Karpas-422 (cell line): ENCODE results near the gene TM4SF20. TPM values are rescaled to one million over a fixed set of nuclear protein-coding genes. Genes with fewer than 3 reads are reported as not detected.

Experiments
- DNase-seq: peaks from one replicate; pipeline ENCODE4 v3.0.0-alpha.2; 2015
- H2AFZ ChIP-seq: fragments of 200-600 bp; sonication (generic); 2 replicates; pipeline ENCODE4 v1.6.1; 2014; ENCODE audit warnings: antibody characterized with exemption, low read length, mixed read lengths
- H3K27ac ChIP-seq: fragments of 200-600 bp; sonication (generic); 2 replicates; pipeline ENCODE4 v1.5.1; 2014; ENCODE audit warnings: mild to moderate bottlenecking, low read length, moderate library complexity
- H3K27me3 ChIP-seq: fragments of 200-600 bp; sonication (generic); 2 replicates; pipeline ENCODE4 v1.6.1; 2014; ENCODE audit warnings: low read length, mixed read lengths
- H3K36me3 ChIP-seq: fragments of 200-600 bp; sonication (generic); 2 replicates; pipeline ENCODE4 v1.6.1; 2014; ENCODE audit warnings: low read length, mixed read lengths; ENCODE audit not compliant: insufficient read depth
- H3K4me1 ChIP-seq: fragments of 200-600 bp; sonication (generic); 2 replicates; pipeline ENCODE4 v1.6.1; 2014; ENCODE audit warnings: mild to moderate bottlenecking, low read length, mixed read lengths
- H3K4me2 ChIP-seq: fragments of 200-600 bp; sonication (generic); 2 replicates; pipeline ENCODE4 v1.6.1; 2014; ENCODE audit warnings: low read length, low read depth, mild to moderate bottlenecking; ENCODE audit not compliant: poor library complexity, severe bottlenecking
- H3K4me3 ChIP-seq: fragments of 200-600 bp; sonication (generic); 2 replicates; pipeline ENCODE4 v1.5.1; 2014; ENCODE audit warnings: mild to moderate bottlenecking, antibody characterized with exemption, low read length, mixed read lengths
- H3K79me2 ChIP-seq: fragments of 200-600 bp; sonication (generic); 2 replicates; pipeline ENCODE4 v1.6.1; 2014; ENCODE audit warnings: mild to moderate bottlenecking, low read length, mixed read lengths
- H3K9ac ChIP-seq: fragments of 200-600 bp; sonication (generic); 2 replicates; pipeline ENCODE4 v1.6.0; 2014; ENCODE audit warnings: low read length
- H3K9me2 ChIP-seq: fragments of 200-600 bp; sonication (generic), shearing (Covaris generic); replicated peaks from 2 replicates; pipeline ENCODE4 v1.6.0; 2014; ENCODE audit warnings: mild to moderate bottlenecking, low read length, moderate library complexity; ENCODE audit not compliant: insufficient read depth
- H3K9me3 ChIP-seq: fragments of 300-700, 200-600 bp; sonication (generic); 2 replicates; pipeline ENCODE4 v1.6.1; 2014; ENCODE audit warnings: low read length, mixed read lengths
- H4K20me1 ChIP-seq: fragments of 200-600 bp; sonication (generic); 2 replicates; pipeline ENCODE4 v1.6.1; 2014; ENCODE audit warnings: mild to moderate bottlenecking, antibody characterized with exemption, low read length, low read depth; ENCODE audit not compliant: insufficient read depth
- total RNA-seq: library from RNA; depleted of rRNA; stranded (reverse); fragments of >200 nt; shearing (Covaris generic); gene quantifications from 2 replicates; pipeline ENCODE4 v1.2.3, GENCODE V29; 2014; ENCODE audit warnings: low replicate concordance

Gene TM4SF20
- total RNA-seq, 1 experiment from 2014 or later: not detected

DNA sequence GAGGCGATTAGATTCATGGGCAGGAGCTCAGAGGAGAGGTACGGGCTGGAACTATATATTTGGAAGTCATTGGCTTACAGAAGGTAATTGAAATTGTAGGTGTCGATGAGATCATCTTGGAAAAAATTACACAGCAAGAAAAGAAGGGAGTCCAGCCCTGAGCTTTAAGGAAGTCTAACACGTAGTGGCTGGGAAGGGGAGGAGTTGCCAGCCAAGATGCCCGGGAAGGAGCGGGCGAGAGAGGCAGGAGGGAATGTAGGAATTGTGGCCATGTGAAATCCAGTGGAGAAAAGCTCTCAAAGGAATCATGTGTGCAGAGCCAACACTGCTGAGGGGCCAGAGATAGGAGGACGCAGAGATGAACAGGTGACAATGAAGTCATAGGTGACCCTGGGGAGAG is 34.3 kb upstream of the TM4SF20 start:
- Histone ChIP-seq H3K4me1 (no peaks in the 10 kb centered on the region), H3K9me2 (no peaks in the 10 kb centered on the region), H3K4me2 (no peak overlapping the region), H3K79me2 (no peaks in the 10 kb centered on the region), H3K4me3 (no peak overlapping the region), H3K27ac (no peak overlapping the region), H2AFZ (no peak overlapping the region), H3K36me3 (no peaks in the 10 kb centered on the region), H3K9me3 (no peaks in the 10 kb centered on the region), H3K9ac (no peak overlapping the region), H3K27me3 (no peaks in the 10 kb centered on the region), H4K20me1 (no peaks in the 10 kb centered on the region)
- no peak for DNase-seq

DNA sequence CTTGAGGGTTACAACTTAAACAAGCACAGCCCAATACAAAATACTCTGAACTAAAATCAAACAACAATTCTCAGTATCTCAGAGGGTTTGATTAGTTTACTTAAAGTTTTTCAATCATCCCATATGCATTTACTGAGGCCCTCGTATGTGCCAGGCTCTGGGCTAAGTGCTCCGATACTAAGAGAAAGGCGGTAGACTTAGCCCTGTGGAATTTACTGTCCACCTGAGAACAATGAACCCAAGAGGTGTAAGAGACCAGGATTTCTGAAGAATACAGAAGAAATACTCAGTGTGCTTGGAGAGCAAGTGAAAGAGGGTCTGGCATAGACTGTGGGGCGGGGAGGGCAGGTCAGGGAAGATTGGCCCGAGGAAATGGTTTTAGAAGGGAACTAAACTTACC is 33.8 kb upstream of the TM4SF20 start:
- H3K79me2 ChIP-seq: no peaks in the 10 kb centered on the region
- H3K36me3 ChIP-seq: no peaks in the 10 kb centered on the region
- H3K9me3 ChIP-seq: no peaks in the 10 kb centered on the region
- no peaks in the 10 kb centered on the region for H4K20me1 ChIP-seq
- H3K27me3 ChIP-seq: no peaks in the 10 kb centered on the region
- H3K9ac ChIP-seq: no peak overlapping the region
- no peak for DNase-seq
- no peak overlapping the region for H3K4me3 ChIP-seq
- no peaks in the 10 kb centered on the region for H3K4me1 ChIP-seq
- H3K27ac ChIP-seq: no peak overlapping the region
- H3K4me2 ChIP-seq: no peak overlapping the region
- no peak overlapping the region for H2AFZ ChIP-seq
- H3K9me2 ChIP-seq: no peaks in the 10 kb centered on the region

DNA sequence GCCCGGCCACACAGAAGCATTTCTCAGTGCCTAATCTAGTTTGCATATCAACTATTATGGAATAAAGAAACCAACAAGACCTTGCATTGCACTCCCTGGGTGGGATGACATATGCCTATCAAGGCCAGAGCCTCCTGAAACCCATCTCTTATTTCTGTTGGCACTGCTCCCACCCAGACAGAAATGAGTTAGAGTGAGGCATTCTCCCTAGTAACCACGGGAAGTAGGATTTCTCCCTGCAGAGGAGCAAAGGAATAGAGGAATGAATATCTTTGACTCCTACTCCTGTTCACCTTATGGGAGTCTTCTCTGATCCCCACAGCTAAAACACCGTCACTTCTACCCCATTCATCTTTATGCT is 32.9 kb upstream of the TM4SF20 start:
- no peak overlapping the region for H3K9ac ChIP-seq
- no peaks in the 10 kb centered on the region for H3K9me2 ChIP-seq
- H3K4me1 ChIP-seq: no peaks in the 10 kb centered on the region
- no peaks in the 10 kb centered on the region for H3K27me3 ChIP-seq
- no peak overlapping the region for H3K4me3 ChIP-seq
- H4K20me1 ChIP-seq: no peaks in the 10 kb centered on the region
- no peak overlapping the region for H3K4me2 ChIP-seq
- no peak overlapping the region for H3K27ac ChIP-seq
- no peaks in the 10 kb centered on the region for H3K79me2 ChIP-seq
- no peaks in the 10 kb centered on the region for H3K9me3 ChIP-seq
- no peaks in the 10 kb centered on the region for H3K36me3 ChIP-seq
- H2AFZ ChIP-seq: no peak overlapping the region
- no peak for DNase-seq

DNA sequence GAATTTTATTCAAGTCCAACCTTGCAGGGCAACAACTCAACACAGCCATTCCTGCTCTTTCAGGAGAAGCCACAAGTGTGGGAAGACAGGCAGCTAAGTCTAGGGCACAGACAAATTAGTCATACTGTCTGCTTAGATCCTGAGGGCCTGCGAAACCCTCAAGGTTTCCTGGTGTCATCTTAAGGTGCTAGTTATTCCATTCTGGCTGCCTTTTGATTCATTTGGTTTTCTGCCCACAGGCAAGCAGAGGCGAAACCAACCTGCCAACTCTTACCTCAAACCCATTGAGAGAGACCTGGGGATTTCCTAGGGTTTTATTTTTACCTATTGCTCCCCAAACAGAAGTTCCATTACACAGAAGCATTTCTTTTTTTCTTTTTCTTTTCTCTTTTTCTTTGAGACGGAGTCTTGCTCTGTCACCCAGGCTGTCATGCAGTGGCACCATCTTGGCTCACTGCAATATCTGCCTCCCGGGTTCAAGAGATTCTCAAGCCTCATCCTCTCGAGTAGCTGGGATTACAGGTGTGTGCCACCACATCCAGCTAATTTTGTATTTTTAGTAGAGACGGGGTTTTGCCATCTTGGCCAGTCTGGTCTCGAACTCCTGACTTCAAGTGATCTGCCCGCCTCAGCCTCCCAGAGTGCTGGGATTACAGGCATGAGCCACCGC is 32.3 kb upstream of the TM4SF20 start:
- Histone ChIP-seq H3K36me3 (no peaks in the 10 kb centered on the region), H3K4me3 (no peak overlapping the region), H4K20me1 (no peaks in the 10 kb centered on the region), H3K4me1 (no peaks in the 10 kb centered on the region), H3K9me2 (no peaks in the 10 kb centered on the region), H3K4me2 (no peak overlapping the region), H3K27me3 (no peaks in the 10 kb centered on the region), H2AFZ (no peak overlapping the region), H3K27ac (no peak overlapping the region), H3K79me2 (no peaks in the 10 kb centered on the region), H3K9me3 (no peaks in the 10 kb centered on the region), H3K9ac (no peak overlapping the region)
- no peak for DNase-seq

DNA sequence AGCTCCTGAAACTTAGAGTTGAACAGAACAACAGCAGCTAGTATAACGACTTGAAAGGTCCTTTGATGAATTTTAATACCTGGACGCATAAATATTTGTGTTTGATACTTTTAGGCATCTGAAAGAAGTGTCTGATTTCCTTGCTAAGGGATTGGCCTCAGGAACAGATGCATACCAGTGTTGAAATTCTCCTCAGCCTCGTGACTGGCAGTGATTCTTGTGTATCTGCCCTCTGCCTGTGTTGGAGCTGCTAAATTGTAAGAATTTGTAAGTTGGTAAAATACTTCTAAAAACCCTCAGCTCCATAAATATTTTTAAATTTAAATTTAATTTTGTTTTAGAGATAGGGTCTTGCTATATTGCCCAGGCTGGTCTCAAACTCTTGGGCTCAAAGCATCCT is 31.1 kb upstream of the TM4SF20 start:
- H3K27ac ChIP-seq: no peak overlapping the region

DNA sequence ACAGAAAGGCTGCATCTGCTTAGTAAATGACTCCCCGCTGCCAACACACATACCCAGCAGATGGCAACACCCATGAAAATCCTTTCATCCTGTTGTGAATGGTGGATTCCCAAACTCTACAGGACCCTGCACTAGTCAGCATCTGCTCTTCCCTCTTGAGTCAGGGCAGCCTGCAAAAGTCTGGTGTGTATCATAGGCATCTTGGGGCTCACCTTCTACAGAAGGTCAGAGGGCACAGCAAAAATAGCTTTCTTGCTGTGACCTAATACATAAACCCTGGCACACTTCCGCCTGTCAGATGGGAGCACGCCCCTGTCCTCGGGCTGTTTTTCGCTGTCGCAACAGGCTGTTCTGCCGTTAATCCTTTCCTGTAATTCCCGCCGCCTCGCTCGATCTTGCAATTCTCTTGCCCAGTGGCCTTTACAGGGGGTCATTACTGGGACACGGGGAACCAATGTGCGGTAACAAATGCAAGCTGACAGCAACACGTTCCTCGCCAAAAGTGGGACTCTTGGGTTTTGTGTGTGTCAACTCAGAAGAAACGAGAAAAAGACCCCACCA is 28.6 kb upstream of the TM4SF20 start:
- Histone ChIP-seq H3K27ac (no peak overlapping the region), H3K36me3 (no peaks in the 10 kb centered on the region), H3K79me2 (no peaks in the 10 kb centered on the region), H3K4me2 (no peak overlapping the region), H4K20me1 (no peaks in the 10 kb centered on the region), H3K9me3 (no peaks in the 10 kb centered on the region), H3K9me2 (no peaks in the 10 kb centered on the region), H3K27me3 (no peaks in the 10 kb centered on the region), H3K9ac (no peak overlapping the region), H3K4me1 (no peaks in the 10 kb centered on the region), H3K4me3 (no peak overlapping the region), H2AFZ (no peak overlapping the region)
- DNase-seq: no peak

More for the DNA sequence above, 31.1 kb upstream of the TM4SF20 start:
- no peaks in the 10 kb centered on the region for H3K9me3 ChIP-seq
- H3K9me2 ChIP-seq: no peaks in the 10 kb centered on the region
- H3K4me2 ChIP-seq: no peak overlapping the region
- no peak for DNase-seq
- no peaks in the 10 kb centered on the region for H3K79me2 ChIP-seq
- H3K36me3 ChIP-seq: no peaks in the 10 kb centered on the region
- H4K20me1 ChIP-seq: no peaks in the 10 kb centered on the region
- H3K9ac ChIP-seq: no peak overlapping the region
- H3K4me3 ChIP-seq: no peak overlapping the region
- no peak overlapping the region for H2AFZ ChIP-seq
- no peaks in the 10 kb centered on the region for H3K27me3 ChIP-seq
- no peaks in the 10 kb centered on the region for H3K4me1 ChIP-seq

DNA sequence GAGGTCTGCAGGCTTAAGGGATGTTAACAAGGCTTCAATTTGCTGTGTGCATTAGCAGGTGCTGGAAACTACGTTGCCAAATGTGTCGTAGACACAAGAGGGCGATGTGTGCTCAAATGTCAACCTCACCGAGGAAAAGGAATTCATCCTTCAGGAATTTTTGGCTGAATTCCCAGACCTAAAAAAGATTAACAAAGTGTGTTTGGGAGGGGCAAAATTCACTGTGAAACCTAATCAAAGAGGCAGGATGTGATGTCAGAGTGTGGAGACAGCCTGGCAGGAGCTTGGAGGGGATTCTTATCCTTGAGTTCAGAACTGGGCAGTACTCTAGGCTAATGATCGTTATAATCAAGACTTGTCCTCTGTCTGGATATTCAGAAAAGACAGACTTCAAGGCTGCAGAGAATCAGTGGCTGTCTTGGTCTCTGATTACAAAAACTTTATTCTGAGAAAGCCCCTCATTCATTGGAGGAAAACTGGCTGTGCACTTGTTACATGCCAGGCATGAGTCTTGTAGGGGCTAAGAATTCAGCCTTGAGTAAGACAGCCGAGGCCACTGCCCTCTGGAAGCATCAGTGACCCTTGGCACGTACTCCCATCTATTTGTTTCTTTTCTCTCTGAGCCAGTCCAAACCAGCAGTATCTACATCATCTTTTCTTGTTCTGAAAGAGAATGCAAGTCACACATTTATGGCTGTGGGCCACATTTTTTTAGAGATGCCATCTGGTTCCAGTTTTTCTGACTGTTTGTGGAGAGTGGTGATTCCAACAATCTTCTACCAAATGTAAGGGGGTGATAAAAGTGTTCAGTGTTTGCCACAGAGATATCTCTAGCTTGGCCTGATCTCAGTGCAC is 27.3 kb upstream of the TM4SF20 start:
- no peaks in the 10 kb centered on the region for H3K9me3 ChIP-seq
- no peak overlapping the region for H3K4me3 ChIP-seq
- H4K20me1 ChIP-seq: no peaks in the 10 kb centered on the region
- peak; percentile 47 for DNase-seq
- H3K79me2 ChIP-seq: no peaks in the 10 kb centered on the region
- no peaks in the 10 kb centered on the region; the same call in 1 of the 2 replicates for H3K27me3 ChIP-seq
- no peaks in the 10 kb centered on the region for H3K36me3 ChIP-seq
- no peak overlapping the region for H3K4me2 ChIP-seq
- no peaks in the 10 kb centered on the region for H3K4me1 ChIP-seq
- no peak overlapping the region for H2AFZ ChIP-seq
- no peaks in the 10 kb centered on the region for H3K9me2 ChIP-seq
- no peak overlapping the region for H3K9ac ChIP-seq
- H3K27ac ChIP-seq: no peak overlapping the region

DNA sequence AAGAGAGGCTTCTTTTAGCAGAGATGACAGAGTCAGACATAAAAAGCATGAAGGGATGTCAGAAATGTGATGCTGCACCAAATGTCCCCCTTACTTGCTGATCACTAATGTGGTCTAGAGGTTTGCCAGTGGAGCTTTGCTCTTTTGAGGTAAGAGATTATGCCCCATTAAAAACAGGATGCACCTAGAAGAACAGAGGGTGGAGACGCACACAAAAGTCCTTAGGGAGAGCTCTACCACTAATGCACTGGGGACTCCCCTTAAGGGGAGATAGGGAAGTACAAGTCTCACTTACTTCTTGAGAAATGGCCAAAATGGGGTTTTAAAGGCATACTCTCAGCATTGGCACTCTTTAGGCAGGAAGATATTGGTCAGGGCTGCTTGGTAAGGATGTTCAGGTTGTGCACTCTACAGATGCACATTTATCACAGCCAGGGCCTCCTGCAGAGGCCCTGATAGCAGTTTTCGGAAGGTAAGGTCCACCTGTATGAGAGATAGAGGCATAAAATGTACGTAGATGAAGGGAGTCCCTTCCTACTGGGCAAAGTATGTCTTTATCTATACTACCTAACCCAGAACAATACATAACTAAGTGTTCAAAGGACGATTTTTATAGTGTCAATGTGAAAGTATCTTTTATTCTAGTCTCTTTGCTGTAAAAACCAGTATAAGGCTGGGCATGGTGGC is 25.6 kb upstream of the TM4SF20 start:
- Histone ChIP-seq H3K4me2 (no peak overlapping the region), H3K4me3 (no peak overlapping the region), H3K9me3 (no peaks in the 10 kb centered on the region), H3K4me1 (no peaks in the 10 kb centered on the region), H2AFZ (no peak overlapping the region), H3K79me2 (no peaks in the 10 kb centered on the region), H3K27me3 (no peaks in the 10 kb centered on the region; the same call in 1 of the 2 replicates), H3K27ac (no peak overlapping the region), H3K9me2 (no peaks in the 10 kb centered on the region), H3K9ac (no peak overlapping the region), H4K20me1 (no peaks in the 10 kb centered on the region), H3K36me3 (no peaks in the 10 kb centered on the region)
- peak; percentile 56 for DNase-seq
